Esophagus squamous epithelium (tissue), 5 donors: ENCODE results near the gene SRPK1. TPM values are rescaled to one million over a fixed set of nuclear protein-coding genes. Genes with fewer than 3 reads are reported as not detected.

Source experiments
- DNase-seq: peaks from one replicate; lab custom pipeline; 2025; lab: John Stamatoyannopoulos, UW
- H3K27ac ChIP-seq, 4 donors: fragments of 200-600 bp; sonication (generic); one replicate each; pipeline ENCODE4 v1.5.1; 2016 to 2019; ENCODE audit warnings: mild to moderate bottlenecking in 1 of 4
- H3K27me3 ChIP-seq, 4 donors: fragments of 200-600 bp; sonication (generic); 1 replicate in 3 of 4; 2 replicates in 1 of 4; pipeline versions ENCODE4 v1.5.1 to v1.6.0; 2017 to 2021; ENCODE audit warnings: antibody characterized with exemption in 1 of 4
- H3K36me3 ChIP-seq, 3 donors: fragments of 200-600 bp; sonication (generic); one replicate each; pipeline ENCODE4 v1.5.1; 2016 to 2019
- H3K4me1 ChIP-seq, 3 donors: fragments of 200-600 bp; sonication (generic); one replicate each; pipeline ENCODE4 v1.5.1; 2017 to 2019
- H3K4me3 ChIP-seq, 4 donors: fragments of 200-600 bp; sonication (generic); 1 replicate in 3 of 4; 2 replicates in 1 of 4; pipeline ENCODE4 v1.5.1; 2016 to 2019; ENCODE audit warnings: mild to moderate bottlenecking in 2 of 4, moderate library complexity in 1 of 4
- H3K9me3 ChIP-seq, 3 donors: fragments of 200-600 bp; sonication (generic); one replicate each; pipeline ENCODE4 v1.5.1; 2016 to 2019
- POLR2A ChIP-seq, 4 donors: fragments of 450-650 bp; IDR thresholded peaks; one replicate each; pipeline ENCODE4 v1.6.1; 2017; ENCODE audit warnings: antibody characterized with exemption in 4 of 4, mild to moderate bottlenecking in 4 of 4, moderate library complexity in 3 of 4
- WGBS, 2 donors: methylation state at CpG; one replicate each; pipeline ENCODE4 v1.1.5; 2018; 5-methylcytosine and 5-hydroxymethylcytosine counted together
- intact Hi-C: fragments of 100-400 bp; cut with DNase I; formaldehyde crosslinking; loops from one replicate; pipeline ENCODE4 v1.15.0; 2022
- total RNA-seq, 4 donors: library from RNA; depleted of rRNA; stranded (reverse); fragments of >200 nt; gene quantifications; one replicate each; pipeline ENCODE4 v1.1.0, GENCODE V29; 2016
- TF ChIP-seq, protein P1 (sequence below), 6 experiments: fragments of 450-650 bp in 4 of 6; fragments of 200-600 bp in 2 of 6; sonication (generic) in 2 of 6; IDR thresholded peaks; one replicate each; pipeline ENCODE4 v1.5.1; 2016 to 2019; ENCODE audit warnings: antibody characterized with exemption in 6 of 6, mild to moderate bottlenecking in 4 of 6, moderate library complexity in 4 of 6
- donor health status: DM: yes; HTN: yes; CAD: no.

Gene SRPK1
- total RNA-seq, 4 donors from 2014 or later = 66.1 to 109 (median 86.5) TPM

DNA sequence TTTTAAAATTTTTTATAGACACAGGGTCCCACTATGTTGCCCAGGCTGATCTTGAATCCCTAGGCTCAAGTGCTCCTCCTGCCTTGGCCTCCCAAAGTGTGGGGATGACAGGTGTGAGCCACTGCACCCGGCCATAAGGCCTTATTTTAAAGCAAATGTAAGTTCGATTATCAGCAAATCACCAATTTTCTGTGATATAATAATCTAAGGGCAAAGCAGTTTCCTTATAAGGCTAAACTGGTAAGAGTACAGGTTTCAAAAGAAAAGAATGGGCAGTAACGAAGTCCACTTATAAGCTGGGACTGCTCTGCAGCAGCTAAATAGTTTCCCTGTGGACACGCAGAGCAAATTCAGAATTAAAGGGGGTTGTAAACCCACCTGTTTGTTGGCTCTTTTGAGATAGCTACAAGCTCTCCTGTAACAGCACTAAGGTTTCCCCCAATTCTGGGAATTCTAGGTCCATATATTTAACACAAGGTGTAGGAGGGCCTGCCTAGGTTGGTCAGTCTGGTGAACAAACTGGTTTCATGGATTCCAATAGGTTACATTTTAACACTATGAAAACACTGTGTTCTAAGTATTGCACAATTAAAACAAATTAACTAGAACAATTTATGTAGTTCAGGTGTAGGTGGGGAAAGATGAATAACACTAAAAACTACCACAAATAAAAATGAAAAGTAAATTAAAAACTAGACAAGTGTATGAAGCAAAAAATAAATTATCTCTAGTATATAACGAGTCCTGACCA lies 89.5 kb downstream of the SRPK1 start:
- no peaks in the 10 kb centered on the region for H3K4me1 ChIP-seq
- H3K27me3 ChIP-seq = no peaks in the 10 kb centered on the region
- TF ChIP-seq, protein P1, sequence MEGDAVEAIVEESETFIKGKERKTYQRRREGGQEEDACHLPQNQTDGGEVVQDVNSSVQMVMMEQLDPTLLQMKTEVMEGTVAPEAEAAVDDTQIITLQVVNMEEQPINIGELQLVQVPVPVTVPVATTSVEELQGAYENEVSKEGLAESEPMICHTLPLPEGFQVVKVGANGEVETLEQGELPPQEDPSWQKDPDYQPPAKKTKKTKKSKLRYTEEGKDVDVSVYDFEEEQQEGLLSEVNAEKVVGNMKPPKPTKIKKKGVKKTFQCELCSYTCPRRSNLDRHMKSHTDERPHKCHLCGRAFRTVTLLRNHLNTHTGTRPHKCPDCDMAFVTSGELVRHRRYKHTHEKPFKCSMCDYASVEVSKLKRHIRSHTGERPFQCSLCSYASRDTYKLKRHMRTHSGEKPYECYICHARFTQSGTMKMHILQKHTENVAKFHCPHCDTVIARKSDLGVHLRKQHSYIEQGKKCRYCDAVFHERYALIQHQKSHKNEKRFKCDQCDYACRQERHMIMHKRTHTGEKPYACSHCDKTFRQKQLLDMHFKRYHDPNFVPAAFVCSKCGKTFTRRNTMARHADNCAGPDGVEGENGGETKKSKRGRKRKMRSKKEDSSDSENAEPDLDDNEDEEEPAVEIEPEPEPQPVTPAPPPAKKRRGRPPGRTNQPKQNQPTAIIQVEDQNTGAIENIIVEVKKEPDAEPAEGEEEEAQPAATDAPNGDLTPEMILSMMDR (IDR thresholded peaks at IDR 0.05) = no peak
- no peak for TF ChIP-seq POLR2A (IDR thresholded peaks at IDR 0.05)
- 91 to 96% methylated on average over 4 to 5 of the region's 5 CpGs for WGBS, 2 donors
- peaks cover 0 to 41% (median 0%) of the 10 kb centered on the region in 3 donors for H3K36me3 ChIP-seq
- no peak overlapping the region for H3K27ac ChIP-seq
- no peaks in the 10 kb centered on the region for H3K9me3 ChIP-seq
- no peak for DNase-seq
- no peak overlapping the region for H3K4me3 ChIP-seq
- intact Hi-C loops = no loop called here

DNA sequence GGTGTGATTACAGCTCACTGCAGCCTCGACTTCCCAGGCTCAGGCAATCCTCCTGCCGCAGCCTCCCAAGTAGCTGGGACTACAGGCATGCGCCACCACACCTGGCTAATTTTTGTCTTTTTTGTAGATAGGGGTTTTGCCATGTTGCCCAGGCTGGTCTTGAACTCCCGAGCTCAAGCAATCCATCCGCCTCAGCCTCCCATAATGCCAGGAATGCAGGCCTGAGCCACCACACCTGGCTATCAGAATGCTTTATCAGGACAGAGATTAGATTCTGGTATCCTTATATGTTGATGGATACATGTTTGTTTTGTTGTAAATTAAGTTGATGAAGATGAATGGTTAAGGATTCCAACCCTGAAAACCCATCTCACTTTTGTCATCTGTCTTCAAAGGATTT lies 91.6 kb downstream of the SRPK1 start:
- WGBS, 2 donors = 92 to 97% methylated on average over 5 of the region's 5 CpGs
- H3K4me3 ChIP-seq = no peak overlapping the region
- TF ChIP-seq, protein P1 (IDR thresholded peaks at IDR 0.05) = no peak
- TF ChIP-seq POLR2A (IDR thresholded peaks at IDR 0.05) = no peak
- H3K4me1 ChIP-seq = no peaks in the 10 kb centered on the region
- intact Hi-C loops = no loop called here
- H3K9me3 ChIP-seq = no peaks in the 10 kb centered on the region
- peaks cover 0 to 20% (median 0%) of the 10 kb centered on the region in 3 donors for H3K36me3 ChIP-seq
- H3K27ac ChIP-seq = no peak overlapping the region
- DNase-seq = no peak
- peaks cover 0 to 8% (median 0%) of the 10 kb centered on the region in 4 donors for H3K27me3 ChIP-seq

DNA sequence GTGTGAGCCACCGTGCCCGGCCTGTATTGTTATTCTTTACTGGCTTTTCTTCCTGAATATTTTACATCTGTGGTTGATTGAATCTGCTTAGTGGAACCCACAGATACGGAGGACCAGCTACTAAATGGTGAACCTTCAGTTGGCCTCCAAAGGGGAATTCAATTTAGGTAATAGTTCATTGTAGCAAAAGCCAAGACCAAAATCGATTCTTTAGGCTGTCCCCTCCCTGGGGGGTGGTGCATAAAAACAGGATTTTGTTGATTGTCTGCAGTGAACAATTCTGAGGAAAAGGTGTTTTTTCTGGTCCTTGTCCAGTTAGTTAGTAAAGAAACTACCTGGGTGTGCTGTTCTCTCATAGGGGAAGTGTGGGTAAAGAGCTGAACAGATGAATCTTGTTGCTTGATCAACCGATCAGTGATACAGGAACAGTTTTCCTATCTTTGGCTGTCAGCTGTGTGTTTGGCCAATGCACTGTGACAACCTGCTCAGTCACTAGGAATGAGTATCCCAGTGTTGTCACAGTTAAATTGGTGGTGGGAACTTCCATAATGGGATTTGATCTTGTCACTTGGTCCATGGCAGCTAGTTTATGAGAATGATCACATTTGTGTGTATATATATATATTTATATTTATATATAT lies 96.2 kb downstream of the SRPK1 start:
- no peaks in the 10 kb centered on the region for H3K4me1 ChIP-seq
- H3K9me3 ChIP-seq = no peaks in the 10 kb centered on the region
- H3K27me3 ChIP-seq = peaks cover 0 to 8% (median 0%) of the 10 kb centered on the region in 4 donors
- H3K27ac ChIP-seq = no peak overlapping the region
- WGBS, 2 donors = 79 to 81% methylated on average over 5 of the region's 5 CpGs
- no peaks in the 10 kb centered on the region for H3K36me3 ChIP-seq
- no peak for DNase-seq
- H3K4me3 ChIP-seq = no peak overlapping the region
- intact Hi-C loops = no loop called here
- TF ChIP-seq, protein P1 (IDR thresholded peaks at IDR 0.05) = no peak
- no peak for TF ChIP-seq POLR2A (IDR thresholded peaks at IDR 0.05)

DNA sequence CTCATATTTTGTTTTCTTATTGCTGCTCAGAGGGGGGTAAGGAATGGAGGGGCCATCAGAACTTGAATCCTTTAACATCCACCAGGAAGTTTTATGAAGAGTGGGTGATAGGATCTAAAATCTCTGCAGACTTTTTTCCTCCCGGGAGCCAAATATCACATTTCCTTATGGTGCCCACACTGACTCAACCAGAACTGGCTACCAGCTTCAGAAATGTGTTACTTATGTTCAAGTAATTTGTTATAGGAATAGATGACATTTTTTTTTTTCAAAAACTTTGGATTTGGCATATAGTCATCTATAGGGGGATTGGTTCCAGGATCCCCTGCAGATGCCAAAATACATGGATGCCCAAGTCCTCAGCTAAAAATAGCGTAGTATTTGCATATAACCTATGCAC lies 97.3 kb downstream of the SRPK1 start:
- H3K36me3 ChIP-seq = no peaks in the 10 kb centered on the region
- intact Hi-C loops = no loop called here
- no peaks in the 10 kb centered on the region for H3K9me3 ChIP-seq
- H3K4me1 ChIP-seq = no peaks in the 10 kb centered on the region
- TF ChIP-seq POLR2A (IDR thresholded peaks at IDR 0.05) = no peak
- TF ChIP-seq, protein P1 (IDR thresholded peaks at IDR 0.05) = no peak
- no peak overlapping the region for H3K27ac ChIP-seq
- H3K4me3 ChIP-seq = no peak overlapping the region
- no peak for DNase-seq
- peaks cover 0 to 14% (median 0%) of the 10 kb centered on the region in 4 donors for H3K27me3 ChIP-seq
- 79 to 87% methylated on average over 2 of the region's 2 CpGs for WGBS, 2 donors

DNA sequence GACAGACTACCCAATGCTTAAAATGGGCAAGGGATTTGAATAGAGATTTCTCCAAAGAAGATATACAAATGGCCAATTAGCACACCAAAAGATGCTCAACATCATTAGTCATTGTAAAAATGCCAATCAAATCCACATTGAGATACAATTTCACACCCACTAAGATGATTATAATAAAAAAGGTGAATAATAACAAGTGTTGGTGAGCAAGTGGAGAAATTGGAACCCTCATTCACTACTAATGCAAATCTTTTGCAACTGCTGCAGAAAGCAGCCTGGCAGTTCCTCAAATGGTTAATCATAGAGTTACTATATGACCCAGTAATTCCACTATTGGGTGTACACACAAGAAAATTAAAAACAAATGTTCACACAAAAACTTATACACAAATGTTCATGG lies 103.4 kb downstream of the SRPK1 start:
- H3K27me3 ChIP-seq = peaks cover 0 to 6% (median 0%) of the 10 kb centered on the region in 4 donors
- H3K9me3 ChIP-seq = peaks cover 0 to 10% (median 9%) of the 10 kb centered on the region in 3 donors
- peaks cover 2 to 10% (median 4%) of the 10 kb centered on the region in 3 donors for H3K4me1 ChIP-seq
- intact Hi-C loops = no loop called here
- no peak for TF ChIP-seq POLR2A (IDR thresholded peaks at IDR 0.05)
- TF ChIP-seq, protein P1 (IDR thresholded peaks at IDR 0.05) = no peak
- no peaks in the 10 kb centered on the region for H3K36me3 ChIP-seq
- H3K27ac ChIP-seq = no peak overlapping the region
- no peak for DNase-seq
- H3K4me3 ChIP-seq = no peak overlapping the region
